Activated naive CD4-positive, alpha-beta T cell treated with anti-CD3 and anti-CD28 coated beads for 36 hours (primary cell): ENCODE data around the gene HS2ST1. TPM values are rescaled to one million over a fixed set of nuclear protein-coding genes. Genes with fewer than 3 reads are reported as not detected.

Experiments
- CTCF ChIA-PET: fragments of 350-600 bp; sonication (Branson Sonifier 250); formaldehyde crosslinking; loops from one replicate; lab custom pipeline; 2021; ENCODE audit warnings: antibody characterized with exemption; lab: Charles Lee
- DNase-seq: peaks from one replicate; pipeline ENCODE4 v3.0.0-alpha.2; 2020
- H3K27ac Mint-ChIP-seq: one replicate; pipeline ENCODE4 v1.8.0; 2021; ENCODE audit warnings: mild to moderate bottlenecking, mixed read lengths
- H3K27me3 Mint-ChIP-seq: one replicate; pipeline ENCODE4 v1.8.0; 2021; ENCODE audit warnings: low read depth, mixed read lengths
- H3K36me3 Mint-ChIP-seq: one replicate; pipeline ENCODE4 v1.8.0; 2021; ENCODE audit warnings: low read depth, mixed read lengths
- H3K4me1 Mint-ChIP-seq: one replicate; pipeline ENCODE4 v1.8.0; 2021; ENCODE audit warnings: low read depth, mixed read lengths
- H3K4me3 Mint-ChIP-seq: one replicate; pipeline ENCODE4 v1.8.0; 2021; ENCODE audit warnings: mild to moderate bottlenecking, moderate library complexity, mixed read lengths
- H3K9me3 Mint-ChIP-seq: one replicate; pipeline ENCODE4 v1.8.0; 2021; ENCODE audit warnings: mixed read lengths
- intact Hi-C: fragments of 100-400 bp; cut with micrococcal nuclease; formaldehyde crosslinking; loops from one replicate; pipeline ENCODE4 v1.15.1; 2023
- total RNA-seq, 2 experiments: library from RNA; stranded (reverse); gene quantifications; one replicate each; pipeline ENCODE4 v1.2.3, GENCODE V29; 2021

The HS2ST1 gene
- total RNA-seq, 2 experiments from 2014 or later = 11.3 to 15.5 TPM

- Mint-ChIP-seq H3K9me3 (no peaks in the 10 kb centered on the region), H3K4me1 (peaks cover 4% of the 10 kb centered on the region), H3K4me3 (no peak overlapping the region), H3K27me3 (peaks cover 24% of the 10 kb centered on the region), H3K36me3 (no peaks in the 10 kb centered on the region), H3K27ac (no peak overlapping the region)
- CTCF ChIA-PET = no interaction called here
- DNase-seq = no peak
- intact Hi-C loops = no loop called here
Observed at GRCh38 chr1:87126886-87127505, 212.6 kb downstream of the HS2ST1 start.

- peaks cover 27% of the 10 kb centered on the region for H3K27me3 Mint-ChIP-seq
- H3K9me3 Mint-ChIP-seq = no peaks in the 10 kb centered on the region
- H3K4me3 Mint-ChIP-seq = no peak overlapping the region
- CTCF ChIA-PET = no interaction called here
- H3K4me1 Mint-ChIP-seq = peaks cover 5% of the 10 kb centered on the region
- no peak for DNase-seq
- intact Hi-C loops = no loop called here
- no peak overlapping the region for H3K27ac Mint-ChIP-seq
- H3K36me3 Mint-ChIP-seq = no peaks in the 10 kb centered on the region
Observed at GRCh38 chr1:87127581-87127980, 213.1 kb downstream of the HS2ST1 start.

GRCh38 chr1:87129038-87129437 lies 214.6 kb downstream of the HS2ST1 start:
- CTCF ChIA-PET = no interaction called here
- intact Hi-C loops = no loop called here
- Mint-ChIP-seq H3K4me3 (no peak overlapping the region), H3K27ac (no peak overlapping the region), H3K9me3 (no peaks in the 10 kb centered on the region), H3K27me3 (peaks cover 36% of the 10 kb centered on the region), H3K36me3 (no peaks in the 10 kb centered on the region), H3K4me1 (peaks cover 7% of the 10 kb centered on the region)
- DNase-seq = no peak

- no peak for DNase-seq
- CTCF ChIA-PET = interaction anchor here (0.6 to 1.6 kb wide), 2 partner anchors 14 to 34 kb away, joined by 3 read pairs; no protein-coding TSS in a partner anchor
- Mint-ChIP-seq H3K36me3 (no peaks in the 10 kb centered on the region), H3K4me1 (peaks cover 7% of the 10 kb centered on the region), H3K4me3 (no peak overlapping the region), H3K9me3 (no peaks in the 10 kb centered on the region), H3K27me3 (peaks cover 37% of the 10 kb centered on the region), H3K27ac (no peak overlapping the region)
- intact Hi-C loops = loop anchor here (5.0 kb wide), 3 partner anchors 163 to 1053 kb away; partner anchors contain the start of gene LMO4
Observed at GRCh38 chr1:87129606-87130005, 215.2 kb downstream of the HS2ST1 start.

GRCh38 chr1:87130438-87130837 lies 216.0 kb downstream of the HS2ST1 start:
- H3K4me3 Mint-ChIP-seq = no peak overlapping the region
- CTCF ChIA-PET = interaction anchor here (1.6 kb wide), 1 partner anchor 13 kb away, joined by 3 read pairs; no protein-coding TSS in a partner anchor
- H3K27ac Mint-ChIP-seq = no peak overlapping the region
- no peaks in the 10 kb centered on the region for H3K9me3 Mint-ChIP-seq
- no peaks in the 10 kb centered on the region for H3K36me3 Mint-ChIP-seq
- intact Hi-C loops = loop anchor here (5.0 kb wide), 3 partner anchors 162 to 1052 kb away; partner anchors contain the start of gene LMO4
- peaks cover 7% of the 10 kb centered on the region for H3K4me1 Mint-ChIP-seq
- H3K27me3 Mint-ChIP-seq = peaks cover 40% of the 10 kb centered on the region
- no peak for DNase-seq

- H3K4me3 Mint-ChIP-seq = peak overlapping the region; percentile 69
- H3K27ac Mint-ChIP-seq = no peak overlapping the region
- intact Hi-C loops = loop anchor here (1.0 to 5.0 kb wide), 4 partner anchors 160 to 1050 kb away; partner anchors contain the start of gene LMO4
- DNase-seq = peak; percentile 81
- peaks cover 7% of the 10 kb centered on the region for H3K4me1 Mint-ChIP-seq
- H3K9me3 Mint-ChIP-seq = no peaks in the 10 kb centered on the region
- CTCF ChIA-PET = interaction anchor here (0.6 to 1.5 kb wide), 6 partner anchors 10 to 557 kb away, joined by 3 to 6 read pairs (median 3); no protein-coding TSS in a partner anchor
- H3K27me3 Mint-ChIP-seq = peaks cover 40% of the 10 kb centered on the region
- no peaks in the 10 kb centered on the region for H3K36me3 Mint-ChIP-seq
Observed at GRCh38 chr1:87131809-87132283, 217.4 kb downstream of the HS2ST1 start.

GRCh38 chr1:87132284-87132870 lies 217.9 kb downstream of the HS2ST1 start:
- no peak overlapping the region for H3K27ac Mint-ChIP-seq
- DNase-seq = no peak
- peaks cover 41% of the 10 kb centered on the region for H3K27me3 Mint-ChIP-seq
- H3K9me3 Mint-ChIP-seq = no peaks in the 10 kb centered on the region
- intact Hi-C loops = loop anchor here (1.0 to 5.0 kb wide), 4 partner anchors 160 to 1050 kb away; partner anchors contain the start of gene LMO4
- CTCF ChIA-PET = interaction anchor here (0.6 to 1.5 kb wide), 3 partner anchors 19 to 537 kb away, joined by 3 to 6 read pairs (median 4); no protein-coding TSS in a partner anchor
- H3K4me1 Mint-ChIP-seq = peaks cover 7% of the 10 kb centered on the region
- H3K4me3 Mint-ChIP-seq = peak overlapping the region; percentile 69
- H3K36me3 Mint-ChIP-seq = no peaks in the 10 kb centered on the region

- CTCF ChIA-PET = interaction anchor here (1.4 kb wide), 1 partner anchor 18 kb away, joined by 3 read pairs; no protein-coding TSS in a partner anchor
- Mint-ChIP-seq H3K27ac (no peak overlapping the region), H3K4me3 (no peak overlapping the region), H3K4me1 (peaks cover 7% of the 10 kb centered on the region), H3K9me3 (no peaks in the 10 kb centered on the region), H3K27me3 (peaks cover 39% of the 10 kb centered on the region), H3K36me3 (no peaks in the 10 kb centered on the region)
- intact Hi-C loops = loop anchor here (5.0 kb wide), 3 partner anchors 158 to 1048 kb away; partner anchors contain the start of gene LMO4
- no peak for DNase-seq
Observed at GRCh38 chr1:87134061-87134460, 219.6 kb downstream of the HS2ST1 start.

- no peak for DNase-seq
- no peaks in the 10 kb centered on the region for H3K36me3 Mint-ChIP-seq
- peaks cover 7% of the 10 kb centered on the region for H3K4me1 Mint-ChIP-seq
- no peak overlapping the region for H3K27ac Mint-ChIP-seq
- no peak overlapping the region for H3K4me3 Mint-ChIP-seq
- intact Hi-C loops = loop anchor here (5.0 kb wide), 3 partner anchors 158 to 1048 kb away; partner anchors contain the start of gene LMO4
- no peaks in the 10 kb centered on the region for H3K9me3 Mint-ChIP-seq
- peaks cover 35% of the 10 kb centered on the region for H3K27me3 Mint-ChIP-seq
- CTCF ChIA-PET = no interaction called here
Observed at GRCh38 chr1:87134625-87135328, 220.3 kb downstream of the HS2ST1 start.

- Mint-ChIP-seq H3K36me3 (no peaks in the 10 kb centered on the region), H3K4me3 (no peak overlapping the region), H3K9me3 (no peaks in the 10 kb centered on the region), H3K27ac (no peak overlapping the region), H3K4me1 (peaks cover 7% of the 10 kb centered on the region), H3K27me3 (peaks cover 34% of the 10 kb centered on the region)
- DNase-seq = no peak
- intact Hi-C loops = no loop called here
- CTCF ChIA-PET = no interaction called here
Observed at GRCh38 chr1:87135329-87135712, 220.9 kb downstream of the HS2ST1 start.

- no peak overlapping the region for H3K4me3 Mint-ChIP-seq
- intact Hi-C loops = no loop called here
- H3K4me1 Mint-ChIP-seq = peaks cover 5% of the 10 kb centered on the region
- peaks cover 22% of the 10 kb centered on the region for H3K27me3 Mint-ChIP-seq
- no peak overlapping the region for H3K27ac Mint-ChIP-seq
- DNase-seq = no peak
- CTCF ChIA-PET = no interaction called here
- no peaks in the 10 kb centered on the region for H3K36me3 Mint-ChIP-seq
- no peaks in the 10 kb centered on the region for H3K9me3 Mint-ChIP-seq
Observed at GRCh38 chr1:87136607-87137341, 222.3 kb downstream of the HS2ST1 start.
